ENCODE results near the gene RYR1. TPM values are rescaled to one million over a fixed set of nuclear protein-coding genes. Genes with fewer than 3 reads are reported as not detected.
"Not testable (repeated sequence)": the region's sequence is repeated elsewhere in the genome, so short reads cannot be mapped to it uniquely, and the experiment has no call there.

The RYR1 gene
- total RNA-seq, 1 donor from 2014 or later: 0.03 TPM

- peaks cover 19% of the 10 kb centered on the region for H3K27me3 Mint-ChIP-seq (ENCODE audit: unreplicated experiment)
- no peak for TF ChIP-seq CTCF (IDR thresholded peaks at IDR 0.05)
- no peak for DNase-seq (ENCODE audit: extremely low spot score, unreplicated experiment)
- H3K9me3 Mint-ChIP-seq (ENCODE audit: unreplicated experiment): no peaks in the 10 kb centered on the region
- peaks cover 5% of the 10 kb centered on the region for H3K4me1 Mint-ChIP-seq (ENCODE audit: unreplicated experiment)
- no peaks in the 10 kb centered on the region for H3K36me3 Mint-ChIP-seq (ENCODE audit: unreplicated experiment)
- H3K27ac Mint-ChIP-seq (ENCODE audit: unreplicated experiment): no peak overlapping the region
- no peak overlapping the region for H3K4me3 Mint-ChIP-seq (ENCODE audit: unreplicated experiment)
Measured at GRCh38 chr19:38549061-38549460, 115.6 kb downstream of the RYR1 start.

GRCh38 chr19:38549942-38550341, 116.5 kb downstream of the RYR1 start:
- Mint-ChIP-seq H3K27me3 (ENCODE audit: unreplicated experiment) (peaks cover 22% of the 10 kb centered on the region), H3K4me1 (ENCODE audit: unreplicated experiment) (no peaks in the 10 kb centered on the region)

GRCh38 chr19:38550376-38550775, 116.9 kb downstream of the RYR1 start:
- no peak for DNase-seq (ENCODE audit: extremely low spot score, unreplicated experiment)
- no peak for TF ChIP-seq CTCF (IDR thresholded peaks at IDR 0.05)
- H3K27me3 Mint-ChIP-seq (ENCODE audit: unreplicated experiment): peaks cover 23% of the 10 kb centered on the region
- no peak overlapping the region for H3K27ac Mint-ChIP-seq (ENCODE audit: unreplicated experiment)
- no peaks in the 10 kb centered on the region for H3K4me1 Mint-ChIP-seq (ENCODE audit: unreplicated experiment)
- H3K4me3 Mint-ChIP-seq (ENCODE audit: unreplicated experiment): no peak overlapping the region
- no peaks in the 10 kb centered on the region for H3K36me3 Mint-ChIP-seq (ENCODE audit: unreplicated experiment)
- no peaks in the 10 kb centered on the region for H3K9me3 Mint-ChIP-seq (ENCODE audit: unreplicated experiment)

More at GRCh38 chr19:38549942-38550341, 116.5 kb downstream of the RYR1 start:
- H3K4me3 Mint-ChIP-seq (ENCODE audit: unreplicated experiment): no peak overlapping the region
- no peaks in the 10 kb centered on the region for H3K9me3 Mint-ChIP-seq (ENCODE audit: unreplicated experiment)
- no peaks in the 10 kb centered on the region for H3K36me3 Mint-ChIP-seq (ENCODE audit: unreplicated experiment)
- H3K27ac Mint-ChIP-seq (ENCODE audit: unreplicated experiment): no peak overlapping the region
- DNase-seq (ENCODE audit: extremely low spot score, unreplicated experiment): no peak
- no peak for TF ChIP-seq CTCF (IDR thresholded peaks at IDR 0.05)

- H3K9me3 Mint-ChIP-seq (ENCODE audit: unreplicated experiment): no peaks in the 10 kb centered on the region
- no peaks in the 10 kb centered on the region for H3K36me3 Mint-ChIP-seq (ENCODE audit: unreplicated experiment)
- no peaks in the 10 kb centered on the region for H3K4me1 Mint-ChIP-seq (ENCODE audit: unreplicated experiment)
- TF ChIP-seq CTCF (IDR thresholded peaks at IDR 0.05): no peak
- no peak for DNase-seq (ENCODE audit: extremely low spot score, unreplicated experiment)
- H3K27ac Mint-ChIP-seq (ENCODE audit: unreplicated experiment): no peak overlapping the region
- no peak overlapping the region for H3K4me3 Mint-ChIP-seq (ENCODE audit: unreplicated experiment)
- peaks cover 26% of the 10 kb centered on the region for H3K27me3 Mint-ChIP-seq (ENCODE audit: unreplicated experiment)
Measured at GRCh38 chr19:38551450-38551813, 117.9 kb downstream of the RYR1 start.

GRCh38 chr19:38553239-38553638, 119.7 kb downstream of the RYR1 start:
- not testable (repeated sequence) for H3K27ac Mint-ChIP-seq (ENCODE audit: unreplicated experiment); H3K36me3 Mint-ChIP-seq (ENCODE audit: unreplicated experiment); H3K9me3 Mint-ChIP-seq (ENCODE audit: unreplicated experiment); H3K4me3 Mint-ChIP-seq (ENCODE audit: unreplicated experiment); DNase-seq (ENCODE audit: extremely low spot score, unreplicated experiment); H3K4me1 Mint-ChIP-seq (ENCODE audit: unreplicated experiment)
- peaks cover 29% of the 10 kb centered on the region for H3K27me3 Mint-ChIP-seq (ENCODE audit: unreplicated experiment)

- H3K27ac Mint-ChIP-seq (ENCODE audit: unreplicated experiment): no peak overlapping the region
- no peak overlapping the region for H3K4me3 Mint-ChIP-seq (ENCODE audit: unreplicated experiment)
- no peaks in the 10 kb centered on the region for H3K9me3 Mint-ChIP-seq (ENCODE audit: unreplicated experiment)
- DNase-seq (ENCODE audit: extremely low spot score, unreplicated experiment): no peak
- no peaks in the 10 kb centered on the region for H3K4me1 Mint-ChIP-seq (ENCODE audit: unreplicated experiment)
- no peaks in the 10 kb centered on the region for H3K36me3 Mint-ChIP-seq (ENCODE audit: unreplicated experiment)
- no peak for TF ChIP-seq CTCF (IDR thresholded peaks at IDR 0.05)
- H3K27me3 Mint-ChIP-seq (ENCODE audit: unreplicated experiment): peaks cover 29% of the 10 kb centered on the region
Measured at GRCh38 chr19:38554676-38555141, 121.2 kb downstream of the RYR1 start.
